Skin epidermis (tissue), 12 donors: ENCODE results near the gene ADGRF3.
"Not testable (repeated sequence)": the region's sequence is repeated elsewhere in the genome, so short reads cannot be mapped to it uniquely, and the experiment has no call there.

Experiments
- H3K27ac ChIP-seq, 21 experiments: fragments of 200-600 bp; sonication (generic) in 11 of 21; one replicate each; pipeline ENCODE4 v1.5.0; 2020; ENCODE audit warnings: mild to moderate bottlenecking in 3 of 21, inconsistent platforms in 2 of 21, moderate library complexity in 2 of 21
- H3K4me3 ChIP-seq, 7 experiments: fragments of 200-600 bp; sonication (generic) in 2 of 7; one replicate each; pipeline ENCODE4 v1.5.0; 2020; ENCODE audit warnings: inconsistent platforms in 2 of 7, mild to moderate bottlenecking in 2 of 7, moderate library complexity in 1 of 7

ADGRF3 gene

GRCh38 chr2:26346454-26347053, at the start of gene ADGRF3:
ADGRF3 (minus strand) TSS chr2:26346789; CDS start chr2:26346234, 555 bp downstream.
- Histone ChIP-seq H3K27ac (peak within 1 kb of the TSS; percentile 43 to 96 (median 92)), H3K4me3 (peak within 1 kb of the TSS; percentile 78 to 99 (median 97))

- no peak overlapping the region for H3K4me3 ChIP-seq
- no peak overlapping the region for H3K27ac ChIP-seq
Measured at GRCh38 chr2:26395394-26395793, 48.8 kb upstream of the ADGRF3 start.

GRCh38 chr2:26394694-26395093, 48.1 kb upstream of the ADGRF3 start:
- no peak overlapping the region for H3K4me3 ChIP-seq
- H3K27ac ChIP-seq, result no peak overlapping the region

- Histone ChIP-seq H3K27ac (no peak overlapping the region), H3K4me3 (no peak overlapping the region)
Measured at GRCh38 chr2:26387189-26387588, 40.6 kb upstream of the ADGRF3 start.

- H3K27ac ChIP-seq, result no peak overlapping the region
- H3K4me3 ChIP-seq, result no peak overlapping the region
Measured at GRCh38 chr2:26384597-26384996, 38.0 kb upstream of the ADGRF3 start.

- no peak overlapping the region for H3K4me3 ChIP-seq
- H3K27ac ChIP-seq, result no peak overlapping the region
Measured at GRCh38 chr2:26384183-26384582, 37.6 kb upstream of the ADGRF3 start.

- Histone ChIP-seq H3K4me3 (no peak overlapping the region), H3K27ac (no peak overlapping the region)
Measured at GRCh38 chr2:26382564-26382963, 36.0 kb upstream of the ADGRF3 start.

GRCh38 chr2:26380281-26380680, 33.7 kb upstream of the ADGRF3 start:
- Histone ChIP-seq H3K4me3 (no peak overlapping the region), H3K27ac (no peak overlapping the region)

- H3K27ac ChIP-seq, result no peak overlapping the region
- no peak overlapping the region for H3K4me3 ChIP-seq
Measured at GRCh38 chr2:26376799-26377198, 30.2 kb upstream of the ADGRF3 start.

GRCh38 chr2:26370909-26371308, 24.3 kb upstream of the ADGRF3 start:
- not testable (repeated sequence) for H3K4me3 ChIP-seq, H3K27ac ChIP-seq

- not testable (repeated sequence) for H3K27ac ChIP-seq, H3K4me3 ChIP-seq
Measured at GRCh38 chr2:26369664-26370063, 23.1 kb upstream of the ADGRF3 start.

GRCh38 chr2:26366957-26367356, 20.4 kb upstream of the ADGRF3 start:
- no peak overlapping the region for H3K27ac ChIP-seq

GRCh38 chr2:26364669-26365068, 18.1 kb upstream of the ADGRF3 start:
- Histone ChIP-seq H3K27ac (no peak overlapping the region), H3K4me3 (no peak overlapping the region)

More at GRCh38 chr2:26366957-26367356, 20.4 kb upstream of the ADGRF3 start:
- H3K4me3 ChIP-seq, result no peak overlapping the region

GRCh38 chr2:26363958-26364357, 17.4 kb upstream of the ADGRF3 start:
- Histone ChIP-seq H3K4me3 (no peak overlapping the region), H3K27ac (peak overlapping the region in 1 of 21 experiments; percentile 20)

GRCh38 chr2:26363323-26363722, 16.7 kb upstream of the ADGRF3 start:
- peak overlapping the region in 1 of 21 experiments; percentile 20 for H3K27ac ChIP-seq
- H3K4me3 ChIP-seq, result no peak overlapping the region

GRCh38 chr2:26359886-26360473, 13.4 kb upstream of the ADGRF3 start:
- Histone ChIP-seq H3K4me3 (no peak overlapping the region), H3K27ac (peak overlapping the region in 1 of 21 experiments; percentile 1)

- Histone ChIP-seq H3K27ac (peak overlapping the region in 13 of 21 experiments; percentile 24 to 76 (median 64)), H3K4me3 (no peak overlapping the region)
Measured at GRCh38 chr2:26356771-26357170, 10.2 kb upstream of the ADGRF3 start.

GRCh38 chr2:26356111-26356510, 9.5 kb upstream of the ADGRF3 start:
- Histone ChIP-seq H3K4me3 (no peak overlapping the region), H3K27ac (peak overlapping the region in 16 of 21 experiments; percentile 2 to 76 (median 64))

- Histone ChIP-seq H3K4me3 (no peak overlapping the region), H3K27ac (peak overlapping the region in 18 of 21 experiments; percentile 26 to 76 (median 60))
Measured at GRCh38 chr2:26355038-26355995, 8.7 kb upstream of the ADGRF3 start.

- peak overlapping the region in 6 of 21 experiments; percentile 27 to 74 (median 54) for H3K27ac ChIP-seq
- H3K4me3 ChIP-seq, result not testable (repeated sequence)
Measured at GRCh38 chr2:26354469-26354868, 7.9 kb upstream of the ADGRF3 start.
